OCI-LY3 (cell line): ENCODE data around the gene CD4.

Source experiments
- CTCF ChIP-seq: fragments of 200-600, 300-600 bp; sonication (generic); IDR thresholded peaks from 2 replicates; pipeline ENCODE4 v1.5.1; 2014; ENCODE audit warnings: antibody characterized with exemption, low read length, low read depth
- EZH2phosphoT487 ChIP-seq: fragments of 200-600 bp; shearing (Covaris generic); IDR thresholded peaks from 2 replicates; pipeline ENCODE4 v1.6.1; 2018; ENCODE audit warnings: antibody characterized with exemption, mixed run types, low read depth

GRCh38 chr12:6784296-6784695, 5.0 kb upstream of the CD4 start:
- TF ChIP-seq CTCF, result no peak
- TF ChIP-seq EZH2phosphoT487, result no peak
